Nephron progenitor cell (in vitro differentiated cells): ENCODE data around the gene PKIG.

Experiments
- DNase-seq: peaks from one replicate; pipeline ENCODE4 v3.0.0; 2021
- H3K27ac Mint-ChIP-seq: 2 replicates; pipeline ENCODE4 v1.8.0; 2021; ENCODE audit warnings: mild to moderate bottlenecking, moderate library complexity, mixed read lengths
- H3K27me3 Mint-ChIP-seq: 2 replicates; pipeline ENCODE4 v1.8.0; 2021; ENCODE audit warnings: mild to moderate bottlenecking, low read depth, mixed read lengths; ENCODE audit not compliant: poor library complexity
- H3K36me3 Mint-ChIP-seq: 2 replicates; pipeline ENCODE4 v1.8.0; 2021; ENCODE audit warnings: low read depth, mixed read lengths
- H3K4me1 Mint-ChIP-seq: 2 replicates; pipeline ENCODE4 v1.8.0; 2021; ENCODE audit warnings: mixed read lengths
- H3K4me3 Mint-ChIP-seq: 2 replicates; pipeline ENCODE4 v1.8.0; 2021; ENCODE audit warnings: mild to moderate bottlenecking, moderate library complexity, mixed read lengths
- H3K9me3 Mint-ChIP-seq: 2 replicates; pipeline ENCODE4 v1.8.0; 2021; ENCODE audit warnings: mild to moderate bottlenecking, moderate library complexity, mixed read lengths
- TF ChIP-seq, protein P1 (sequence below): fragments of 200-600 bp; sonication (generic); IDR thresholded peaks from 2 replicates; pipeline ENCODE4 v1.5.0; 2021; ENCODE audit warnings: antibody characterized with exemption

The PKIG gene

DNA sequence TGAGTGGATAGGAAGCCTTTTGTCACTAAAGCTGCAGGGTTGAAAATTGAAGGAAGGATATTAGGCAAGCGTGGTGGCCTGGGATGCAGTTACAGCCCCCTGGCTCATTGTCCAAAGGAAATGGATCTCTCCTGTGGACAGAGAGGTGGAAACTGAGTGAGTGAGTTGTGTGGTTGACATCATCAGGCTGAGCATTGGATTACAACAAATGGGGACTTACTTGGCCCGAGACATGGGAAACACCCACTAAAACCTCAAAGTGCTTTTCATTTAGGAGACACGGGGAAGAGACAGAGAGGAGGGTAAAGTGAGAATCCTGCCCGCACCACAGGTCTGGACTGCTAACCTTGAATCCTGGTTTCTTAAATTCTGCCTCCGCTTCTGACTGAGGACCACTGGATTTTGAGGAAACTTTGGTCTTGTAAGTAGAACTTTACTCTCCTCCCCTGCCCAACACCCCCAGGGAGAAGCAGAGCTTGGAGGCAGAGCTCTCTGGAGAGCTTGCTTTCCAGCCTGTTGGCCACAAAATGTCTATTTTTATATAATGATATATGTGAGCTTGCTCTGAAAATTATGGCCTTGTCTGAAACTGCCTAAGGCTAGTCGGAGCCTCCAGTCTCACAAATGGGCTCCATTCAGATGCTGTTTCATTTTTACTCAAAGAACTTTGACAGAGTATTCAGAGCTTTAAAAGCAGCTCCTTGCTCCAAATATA is at the start of gene PKIG:
Gene PKIG (plus strand): TSS at position 269 of the 715 bp plus-strand sequence. CDS start 31,978 bp downstream, outside the sequence.
- DNase-seq, result no peak
- Mint-ChIP-seq H3K4me3 (peak within 1 kb of the TSS; percentile 45), H3K9me3 (peaks cover 3% of the 10 kb centered on the region), H3K4me1 (peaks cover 41% of the 10 kb centered on the region), H3K27ac (peak within 1 kb of the TSS; percentile 69), H3K27me3 (no peaks in the 10 kb centered on the region), H3K36me3 (peaks cover 8% of the 10 kb centered on the region)
- TF ChIP-seq, protein P1, sequence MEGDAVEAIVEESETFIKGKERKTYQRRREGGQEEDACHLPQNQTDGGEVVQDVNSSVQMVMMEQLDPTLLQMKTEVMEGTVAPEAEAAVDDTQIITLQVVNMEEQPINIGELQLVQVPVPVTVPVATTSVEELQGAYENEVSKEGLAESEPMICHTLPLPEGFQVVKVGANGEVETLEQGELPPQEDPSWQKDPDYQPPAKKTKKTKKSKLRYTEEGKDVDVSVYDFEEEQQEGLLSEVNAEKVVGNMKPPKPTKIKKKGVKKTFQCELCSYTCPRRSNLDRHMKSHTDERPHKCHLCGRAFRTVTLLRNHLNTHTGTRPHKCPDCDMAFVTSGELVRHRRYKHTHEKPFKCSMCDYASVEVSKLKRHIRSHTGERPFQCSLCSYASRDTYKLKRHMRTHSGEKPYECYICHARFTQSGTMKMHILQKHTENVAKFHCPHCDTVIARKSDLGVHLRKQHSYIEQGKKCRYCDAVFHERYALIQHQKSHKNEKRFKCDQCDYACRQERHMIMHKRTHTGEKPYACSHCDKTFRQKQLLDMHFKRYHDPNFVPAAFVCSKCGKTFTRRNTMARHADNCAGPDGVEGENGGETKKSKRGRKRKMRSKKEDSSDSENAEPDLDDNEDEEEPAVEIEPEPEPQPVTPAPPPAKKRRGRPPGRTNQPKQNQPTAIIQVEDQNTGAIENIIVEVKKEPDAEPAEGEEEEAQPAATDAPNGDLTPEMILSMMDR, result no peak

- H3K4me3 Mint-ChIP-seq, result no peak overlapping the region
- TF ChIP-seq, protein P1, result no peak
- no peak for DNase-seq
- H3K27ac Mint-ChIP-seq, result no peak overlapping the region
- no peaks in the 10 kb centered on the region for H3K27me3 Mint-ChIP-seq
- no peaks in the 10 kb centered on the region for H3K36me3 Mint-ChIP-seq
- H3K9me3 Mint-ChIP-seq, result no peaks in the 10 kb centered on the region
- peaks cover 8% of the 10 kb centered on the region for H3K4me1 Mint-ChIP-seq
Measured at GRCh38 chr20:44532981-44533331, 49.4 kb upstream of the PKIG start.

- TF ChIP-seq, protein P1, result no peak
- peaks cover 8% of the 10 kb centered on the region for H3K4me1 Mint-ChIP-seq
- no peak overlapping the region for H3K27ac Mint-ChIP-seq
- no peak for DNase-seq
- H3K27me3 Mint-ChIP-seq, result no peaks in the 10 kb centered on the region
- H3K9me3 Mint-ChIP-seq, result no peaks in the 10 kb centered on the region
- no peaks in the 10 kb centered on the region for H3K36me3 Mint-ChIP-seq
- no peak overlapping the region for H3K4me3 Mint-ChIP-seq
Measured at GRCh38 chr20:44533928-44534327, 48.5 kb upstream of the PKIG start.

GRCh38 chr20:44536175-44536574 is 46.2 kb upstream of the PKIG start:
- peak overlapping the region; percentile 8 for H3K27ac Mint-ChIP-seq
- H3K4me3 Mint-ChIP-seq, result no peak overlapping the region
- TF ChIP-seq, protein P1, result no peak
- H3K27me3 Mint-ChIP-seq, result no peaks in the 10 kb centered on the region
- H3K4me1 Mint-ChIP-seq, result peaks cover 11% of the 10 kb centered on the region
- H3K36me3 Mint-ChIP-seq, result no peaks in the 10 kb centered on the region
- H3K9me3 Mint-ChIP-seq, result no peaks in the 10 kb centered on the region
- DNase-seq, result no peak

- DNase-seq, result no peak
- Mint-ChIP-seq H3K27ac (no peak overlapping the region), H3K4me1 (peaks cover 5% of the 10 kb centered on the region), H3K4me3 (no peak overlapping the region), H3K27me3 (no peaks in the 10 kb centered on the region), H3K9me3 (no peaks in the 10 kb centered on the region), H3K36me3 (no peaks in the 10 kb centered on the region)
- TF ChIP-seq, protein P1, result no peak
Measured at GRCh38 chr20:44537993-44538392, 44.4 kb upstream of the PKIG start.

- Mint-ChIP-seq H3K27ac (peak overlapping the region; percentile 20), H3K27me3 (no peaks in the 10 kb centered on the region), H3K4me3 (no peak overlapping the region), H3K36me3 (no peaks in the 10 kb centered on the region), H3K4me1 (peaks cover 5% of the 10 kb centered on the region), H3K9me3 (no peaks in the 10 kb centered on the region)
- TF ChIP-seq, protein P1, result no peak
- DNase-seq, result no peak
Measured at GRCh38 chr20:44540834-44541233, 41.5 kb upstream of the PKIG start.
